ENCODE data around the gene ADAMTS18.
"Not testable (repeated sequence)": the region's sequence is repeated elsewhere in the genome, so short reads cannot be mapped to it uniquely, and the experiment has no call there.

Gene ADAMTS18

DNA sequence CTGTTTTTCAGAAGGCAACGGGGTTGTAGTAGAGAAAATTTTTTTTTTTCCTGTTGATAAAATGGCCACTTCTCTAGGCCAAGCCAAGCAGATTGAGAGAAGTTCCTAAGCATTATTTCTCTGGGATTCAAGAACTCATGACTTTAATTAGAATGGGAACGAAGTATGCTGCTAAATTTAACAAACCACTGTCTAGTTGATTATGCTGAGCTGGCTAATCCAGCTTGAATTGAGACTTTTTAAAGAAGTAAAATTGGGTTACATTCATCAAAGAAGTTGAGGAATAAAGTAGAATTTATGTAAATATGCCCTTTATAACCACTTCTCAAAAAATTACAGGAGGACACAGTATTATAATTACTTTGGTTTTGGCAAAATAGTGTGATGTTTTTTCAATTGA, 152.5 kb downstream of the ADAMTS18 start:
- no peak for DNase-seq (ENCODE audit: low spot score)

- not testable (repeated sequence) for DNase-seq (ENCODE audit: low spot score)
Observed at GRCh38 chr16:77279316-77279715, 155.5 kb downstream of the ADAMTS18 start.

- no peak for DNase-seq (ENCODE audit: low spot score)
Observed at GRCh38 chr16:77277571-77277970, 157.3 kb downstream of the ADAMTS18 start.

DNA sequence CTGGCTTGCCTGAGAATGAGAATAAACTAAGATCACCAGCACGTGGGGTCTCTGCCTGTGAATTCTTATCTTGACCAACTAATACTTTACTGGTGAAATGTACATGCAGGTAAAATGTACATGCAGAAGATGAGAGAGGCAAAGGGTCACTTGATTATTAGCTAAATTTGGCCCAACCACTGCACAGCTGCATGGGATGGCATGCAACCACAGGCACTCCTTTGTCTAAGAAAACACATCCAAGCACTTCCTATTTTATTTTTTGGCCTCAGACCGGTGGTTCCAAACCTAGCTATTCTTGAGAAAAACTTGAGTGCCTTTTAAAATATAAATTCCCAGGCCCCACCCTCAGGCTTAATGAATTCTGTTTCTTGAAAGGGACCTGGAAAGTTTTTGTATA, 157.7 kb downstream of the ADAMTS18 start:
- DNase-seq (ENCODE audit: low spot score) = no peak

- no peak for DNase-seq (ENCODE audit: low spot score)
Observed at GRCh38 chr16:77276661-77277060, 158.2 kb downstream of the ADAMTS18 start.

GRCh38 chr16:77275303-77275702, 159.5 kb downstream of the ADAMTS18 start:
- not testable (repeated sequence) for DNase-seq (ENCODE audit: low spot score)

- DNase-seq (ENCODE audit: low spot score) = peak; percentile 52
Observed at GRCh38 chr16:77273815-77274214, 161.0 kb downstream of the ADAMTS18 start.

- DNase-seq (ENCODE audit: low spot score) = no peak
Observed at GRCh38 chr16:77271532-77272426, 163.1 kb downstream of the ADAMTS18 start.

DNA sequence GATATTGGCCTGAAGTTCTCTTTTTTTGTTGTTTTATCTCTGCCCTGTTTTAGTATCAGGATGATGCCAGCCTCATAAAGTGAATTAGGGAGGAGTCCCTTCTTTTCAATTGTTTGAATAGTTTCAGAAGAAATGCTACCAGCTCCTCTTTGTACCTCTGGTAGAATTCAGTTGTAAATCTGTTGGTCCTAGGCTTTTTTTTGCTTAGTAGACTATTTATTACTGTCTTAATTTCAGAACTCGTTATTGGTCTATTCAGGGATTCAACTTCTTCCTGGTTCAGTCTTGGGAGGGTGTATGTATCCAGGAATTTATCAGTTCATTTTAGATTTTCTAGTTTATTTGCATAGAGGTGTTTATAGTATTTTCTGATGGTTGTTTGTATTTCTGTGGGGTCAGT, 168.6 kb downstream of the ADAMTS18 start:
- not testable (repeated sequence) for DNase-seq (ENCODE audit: low spot score)

- DNase-seq (ENCODE audit: low spot score) = no peak
Observed at GRCh38 chr16:77262971-77263370, 171.9 kb downstream of the ADAMTS18 start.

DNA sequence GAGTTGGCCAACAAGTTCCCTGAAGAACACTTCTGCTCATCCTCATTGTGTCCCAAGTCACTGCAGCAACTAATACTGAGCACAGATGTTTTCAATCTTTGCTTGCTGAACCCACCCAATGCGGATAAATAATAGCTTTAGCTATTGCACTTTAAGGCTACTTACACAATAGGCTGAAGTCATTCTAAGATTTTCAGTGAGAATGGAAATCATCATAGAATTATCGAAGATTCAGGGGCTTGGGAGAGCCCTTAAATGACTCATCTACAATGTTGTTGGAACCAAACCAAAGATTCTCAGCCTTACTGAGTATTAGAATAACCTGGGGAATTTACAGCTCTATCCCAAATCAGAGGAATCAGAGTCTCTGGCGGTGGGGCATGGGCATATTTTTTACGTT, 184.4 kb downstream of the ADAMTS18 start:
- no peak for DNase-seq (ENCODE audit: low spot score)

DNA sequence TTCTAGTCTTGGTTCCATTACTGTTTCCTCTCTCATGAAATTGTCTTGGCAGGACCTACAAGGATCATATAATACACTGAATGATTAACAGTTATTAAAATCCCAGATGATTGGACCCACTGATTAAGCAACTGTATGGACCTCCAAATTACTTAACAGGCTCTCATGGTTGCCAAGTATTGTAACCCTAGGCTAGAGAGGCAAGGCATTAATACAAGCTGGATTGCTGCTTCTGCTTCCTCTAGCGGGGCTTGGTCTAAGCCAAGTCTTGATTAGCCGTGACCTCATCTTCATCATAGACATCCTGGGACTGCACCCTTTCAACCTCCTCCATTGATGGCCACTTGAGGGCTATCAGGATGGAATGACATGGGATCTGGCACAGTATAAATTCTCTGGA, 188.7 kb downstream of the ADAMTS18 start:
- DNase-seq (ENCODE audit: low spot score) = no peak

DNA sequence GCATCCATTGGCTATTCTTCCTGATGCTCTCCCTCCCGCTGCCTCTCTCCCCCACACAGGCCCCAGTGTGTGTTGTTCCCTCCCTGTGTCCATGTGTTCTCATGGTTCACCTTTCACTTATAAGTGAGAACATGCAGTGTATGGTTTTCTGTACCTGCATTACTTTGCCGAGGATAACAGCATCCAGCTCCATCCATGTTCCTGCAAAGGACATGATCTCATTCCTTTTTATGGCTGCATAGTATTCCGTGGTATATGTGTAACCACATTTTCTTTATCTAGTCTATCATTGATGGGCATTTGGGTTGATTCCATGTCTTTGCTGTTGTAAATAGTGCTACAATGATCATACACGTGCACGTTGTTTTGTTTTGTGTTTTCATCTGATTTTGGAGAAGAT, 192.4 kb downstream of the ADAMTS18 start:
- not testable (repeated sequence) for DNase-seq (ENCODE audit: low spot score)

DNA sequence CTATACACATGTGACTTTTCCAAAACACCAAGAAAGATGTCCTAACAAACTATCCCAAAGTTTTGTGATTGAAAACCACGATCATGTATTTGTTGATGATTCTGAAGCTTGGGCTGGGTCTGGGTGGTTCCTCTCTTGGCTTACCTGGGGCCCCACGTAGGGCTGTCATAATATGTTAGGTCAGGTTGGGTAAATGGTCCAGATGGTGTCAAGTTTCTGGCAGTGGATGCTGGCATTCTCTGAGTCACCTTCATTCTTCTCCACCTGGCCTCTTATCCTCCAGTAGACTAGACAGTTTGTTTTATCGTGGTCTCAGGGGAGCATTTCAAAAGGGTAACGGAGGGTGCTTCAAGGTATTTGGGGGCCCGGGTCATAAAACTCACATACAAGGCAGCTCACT, 196.2 kb downstream of the ADAMTS18 start:
- peak; percentile 37 for DNase-seq (ENCODE audit: low spot score)

- peak; percentile 65 for DNase-seq (ENCODE audit: low spot score)
Observed at GRCh38 chr16:77236063-77236511, 198.7 kb downstream of the ADAMTS18 start.

- no peak for DNase-seq (ENCODE audit: low spot score)
Observed at GRCh38 chr16:77234611-77235010, 200.2 kb downstream of the ADAMTS18 start.

DNA sequence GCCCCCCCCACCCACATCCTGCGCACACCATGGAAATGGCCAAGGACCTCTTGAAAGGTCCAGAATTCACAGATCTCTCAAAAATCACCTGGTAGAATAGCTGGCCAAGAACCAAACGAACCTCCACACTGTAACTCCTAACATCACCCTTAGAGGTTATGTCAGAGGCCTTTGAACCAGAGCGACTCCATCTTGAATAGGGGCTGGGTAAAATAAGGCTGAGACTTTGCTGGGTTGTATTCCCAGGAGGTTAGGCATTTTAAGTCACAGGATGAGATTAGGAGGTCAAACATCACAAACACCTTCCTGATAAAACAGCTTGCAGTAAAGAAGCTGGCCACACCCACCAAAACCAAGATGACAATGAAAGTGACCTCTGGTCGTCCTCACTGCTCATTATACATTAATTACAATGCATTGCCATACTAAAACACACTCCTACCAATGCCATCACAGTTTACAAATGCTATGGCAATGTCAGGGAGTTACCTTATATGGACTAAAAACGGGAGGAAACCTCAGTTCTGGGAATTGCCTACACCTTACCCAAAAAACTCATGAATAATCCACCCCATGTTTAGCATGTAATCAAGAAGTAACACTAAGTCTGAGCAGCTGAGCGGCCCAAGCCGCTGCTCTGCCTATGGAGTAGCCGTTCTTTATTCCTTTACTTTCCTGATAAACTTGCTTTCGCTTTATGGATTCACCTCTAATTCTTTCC, 200.9 kb downstream of the ADAMTS18 start:
- no peak for DNase-seq (ENCODE audit: low spot score)
